Heart left ventricle (tissue), 16 donors: ENCODE data around the gene SERPINB12. TPM values are rescaled to one million over a fixed set of nuclear protein-coding genes. Genes with fewer than 3 reads are reported as not detected.

Experiments
- ATAC-seq, 4 donors: fragments of 200-7000 bp; cut with Tn5 transposase; one replicate each; pipeline ENCODE4 v1.9.1; 2020 to 2022; ENCODE audit warnings: moderate library complexity in 4 of 4, mild to moderate bottlenecking in 3 of 4, moderate number of reproducible peaks in 1 of 4
- DNase-seq, 5 donors: peaks; one replicate each; pipeline ENCODE4 v3.0.0-alpha.2; 2020
- H3K27ac ChIP-seq, 12 donors: fragments of 200-600 bp; sonication (generic) in 4 of 12; one replicate each; pipeline versions ENCODE4 v1.5.0 to v1.8.0; 2016 to 2022; ENCODE audit warnings: mild to moderate bottlenecking in 2 of 12
- H3K27me3 ChIP-seq, 9 donors: fragments of 200-600 bp; sonication (generic) in 2 of 9; one replicate each; pipeline versions ENCODE4 v1.5.1 to v1.8.0; 2016 to 2022; ENCODE audit warnings: mild to moderate bottlenecking in 3 of 9
- H3K36me3 ChIP-seq, 9 donors: fragments of 200-600 bp; sonication (generic) in 2 of 9; one replicate each; pipeline versions ENCODE4 v1.5.0 to v1.8.0; 2018 to 2022; ENCODE audit warnings: mild to moderate bottlenecking in 2 of 9
- H3K4me1 ChIP-seq, 12 donors: fragments of 200-600 bp; sonication (generic) in 4 of 12; one replicate each; pipeline versions ENCODE4 v1.5.0 to v1.8.0; 2016 to 2022; ENCODE audit warnings: mild to moderate bottlenecking in 3 of 12
- H3K4me3 ChIP-seq, 12 donors: fragments of 200-600 bp; sonication (generic) in 4 of 12; one replicate each; pipeline versions ENCODE4 v1.5.0 to v1.8.0; 2017 to 2022; ENCODE audit warnings: mild to moderate bottlenecking in 9 of 12, moderate library complexity in 4 of 12
- H3K9me3 ChIP-seq, 12 donors: fragments of 200-600 bp; sonication (generic) in 4 of 12; one replicate each; pipeline versions ENCODE4 v1.5.0 to v1.8.0; 2016 to 2022; ENCODE audit warnings: mild to moderate bottlenecking in 1 of 12
- POLR2A ChIP-seq, 2 donors: fragments of 450-650 bp; IDR thresholded peaks; one replicate each; pipeline ENCODE4 v1.6.1; 2017; ENCODE audit warnings: antibody characterized with exemption in 2 of 2, mild to moderate bottlenecking in 2 of 2, moderate library complexity in 2 of 2
- WGBS, 4 donors: extraction: QIAGEN DNeasy Blood & Tissue Kit in 2 of 4; methylation state at CpG; one replicate each; pipeline versions ENCODE4 v1.1.5 to v1.1.7; 2013 to 2018; 5-methylcytosine and 5-hydroxymethylcytosine counted together
- intact Hi-C, 10 donors: fragments of 100-400 bp; cut with DNase I; formaldehyde crosslinking; loops; one replicate each; pipeline versions ENCODE4 v1.11.1 to v1.14.2; 2022
- polyA plus RNA-seq, 2 donors: library from polyadenylated mRNA; stranded (reverse); fragments of 200-250 nt; gene quantifications; one replicate each; pipeline ENCODE4 v1.2.3, GENCODE V29; 2013
- total RNA-seq, 9 donors: library from RNA; depleted of rRNA in 2 of 9; stranded (reverse); fragments of >200 nt in 2 of 9; fragmentation: NEBNext Ultra II Directional in 3 of 9; extraction: Animal tissue kit (Norgen Biotek cat#: 25700) in 3 of 9; gene quantifications; one replicate each; pipeline versions ENCODE4 v1.1.0 to v1.2.4, GENCODE V29; 2016 to 2023
- TF ChIP-seq, protein P1 (sequence below), 12 donors: fragments of 200-600 bp; sonication (generic) in 4 of 12; IDR thresholded peaks; one replicate each; pipeline versions ENCODE4 v1.5.0 to v1.8.0; 2018 to 2022; ENCODE audit warnings: antibody characterized with exemption in 12 of 12, mild to moderate bottlenecking in 5 of 12
- donor health status: ischemic (EF 13 %, LVEDD 7.1; RV severe dilation, severe dysfunction).
- donor health status: healthy with polysubstance abuse.
- donor health status: DM: no; HTN: yes; CAD: no.
- donor health status: DM: no; HTN: no; CAD: no.
- donor health status: ischemic (EF 25% LVEDD 6.9; RV normal size, moderate dysfunction).
- donor health status: ischemic (EF 25% LVEDD 5.7; RV mildly dilated, moderate dysfunction).
- donor health status: healthy.
- donor health status: DM: yes; HTN: yes; CAD: no.
- donor health status: ischemic (EF 35%, LVEDD 5.7; RV mildly dilated, moderate dysfunction).
- donor health status: nonischemic (EF 11% LVEDD 7.7; RV severe dilation, severe dysfunction).
- donor health status: DM: yes; HTN: yes; CAD: no.
- donor health status: PGD.
- donor health status: ischemic (EF 29% LVEDD 5.4; RV normal size, mild dysfunction).
- donor health status: nonischemic (EF 23%, LVEDD 6.1; RV moderate dilation, normal function).

Gene SERPINB12
- total and polyA plus RNA-seq, 11 donors: not detected

DNA sequence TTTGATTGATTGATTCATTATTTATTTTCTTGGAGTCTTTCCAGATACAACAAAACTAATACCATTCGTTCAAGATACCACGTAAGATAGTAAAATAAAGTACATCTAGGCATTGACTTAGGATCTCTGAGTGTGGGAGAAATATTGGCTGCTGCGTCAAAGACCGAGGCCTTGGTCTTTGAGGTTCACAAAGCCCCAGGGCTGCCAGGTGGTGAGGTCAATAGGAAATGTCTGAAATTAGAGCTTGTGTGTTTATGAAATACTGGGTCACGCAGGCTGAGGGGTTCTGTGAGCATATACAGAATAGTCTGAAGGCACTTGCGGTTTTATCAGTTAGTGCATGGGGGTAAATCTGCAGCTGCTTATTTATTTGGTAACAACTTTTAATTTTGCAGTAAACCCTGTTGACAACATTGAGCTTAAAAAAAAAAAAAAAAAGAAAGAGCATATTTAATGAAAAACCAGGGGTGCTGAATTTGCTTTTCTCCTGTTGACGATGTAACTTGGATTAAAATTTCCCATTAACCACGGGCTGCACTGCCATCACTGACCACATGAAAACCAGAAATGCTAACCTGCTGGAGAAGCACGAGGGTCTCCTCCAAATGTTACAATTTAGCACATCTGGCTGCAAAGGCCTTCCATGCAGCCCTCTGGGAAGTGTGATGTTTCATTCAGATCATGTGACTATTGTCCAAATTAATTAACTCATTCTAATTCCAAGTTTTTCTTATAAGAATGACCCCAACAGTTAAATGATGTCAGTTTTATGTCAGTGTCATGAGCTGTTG is 27.1 kb upstream of the SERPINB12 start:
- DNase-seq (no peak), ATAC-seq (no peak)
- Histone ChIP-seq H3K27ac (no peak overlapping the region), H3K9me3 (no peaks in the 10 kb centered on the region), H3K36me3 (no peaks in the 10 kb centered on the region), H3K4me1 (no peaks in the 10 kb centered on the region), H3K4me3 (no peak overlapping the region), H3K27me3 (peaks cover 0 to 12% (median 0%) of the 10 kb centered on the region in 9 donors)
- intact Hi-C loops: loop anchor here (5.0 to 10.0 kb wide), 9 partner anchors 62 to 480 kb away; partner anchors contain the start of gene SERPINB8 (in 1 of the 10)
- WGBS, 4 donors: 62 to 74% (median 70%) methylated on average over 9 of the region's 9 CpGs
- TF ChIP-seq POLR2A (IDR thresholded peaks at IDR 0.05): no peak
- TF ChIP-seq, protein P1, sequence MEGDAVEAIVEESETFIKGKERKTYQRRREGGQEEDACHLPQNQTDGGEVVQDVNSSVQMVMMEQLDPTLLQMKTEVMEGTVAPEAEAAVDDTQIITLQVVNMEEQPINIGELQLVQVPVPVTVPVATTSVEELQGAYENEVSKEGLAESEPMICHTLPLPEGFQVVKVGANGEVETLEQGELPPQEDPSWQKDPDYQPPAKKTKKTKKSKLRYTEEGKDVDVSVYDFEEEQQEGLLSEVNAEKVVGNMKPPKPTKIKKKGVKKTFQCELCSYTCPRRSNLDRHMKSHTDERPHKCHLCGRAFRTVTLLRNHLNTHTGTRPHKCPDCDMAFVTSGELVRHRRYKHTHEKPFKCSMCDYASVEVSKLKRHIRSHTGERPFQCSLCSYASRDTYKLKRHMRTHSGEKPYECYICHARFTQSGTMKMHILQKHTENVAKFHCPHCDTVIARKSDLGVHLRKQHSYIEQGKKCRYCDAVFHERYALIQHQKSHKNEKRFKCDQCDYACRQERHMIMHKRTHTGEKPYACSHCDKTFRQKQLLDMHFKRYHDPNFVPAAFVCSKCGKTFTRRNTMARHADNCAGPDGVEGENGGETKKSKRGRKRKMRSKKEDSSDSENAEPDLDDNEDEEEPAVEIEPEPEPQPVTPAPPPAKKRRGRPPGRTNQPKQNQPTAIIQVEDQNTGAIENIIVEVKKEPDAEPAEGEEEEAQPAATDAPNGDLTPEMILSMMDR (IDR thresholded peaks at IDR 0.05): no peak

DNA sequence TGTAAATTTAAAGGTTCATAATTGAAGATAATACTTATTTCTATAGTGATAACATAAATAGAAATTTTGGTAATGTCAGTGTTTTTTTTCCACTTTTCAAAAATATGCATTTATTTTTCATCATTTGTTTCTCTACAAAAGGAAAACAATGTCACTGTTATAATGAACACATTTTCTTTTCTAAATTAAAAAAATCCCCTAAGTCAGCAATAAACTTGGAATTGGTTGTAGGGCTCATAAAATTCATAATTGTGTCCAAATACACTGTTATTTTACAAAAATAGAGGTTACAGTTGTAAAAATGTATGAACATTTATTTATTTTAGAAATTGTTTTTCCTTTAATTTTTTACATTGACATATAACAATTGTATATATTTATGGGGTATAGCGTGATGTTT is 26.4 kb upstream of the SERPINB12 start:
- no peak for DNase-seq
- Histone ChIP-seq H3K4me1 (no peaks in the 10 kb centered on the region), H3K27me3 (peaks cover 0 to 9% (median 0%) of the 10 kb centered on the region in 9 donors), H3K36me3 (no peaks in the 10 kb centered on the region), H3K27ac (no peak overlapping the region), H3K9me3 (no peaks in the 10 kb centered on the region), H3K4me3 (no peak overlapping the region)
- no peak for TF ChIP-seq POLR2A (IDR thresholded peaks at IDR 0.05)
- TF ChIP-seq, protein P1 (IDR thresholded peaks at IDR 0.05): no peak
- intact Hi-C loops: loop anchor here (5.0 to 10.0 kb wide), 9 partner anchors 62 to 479 kb away; partner anchors contain the start of gene SERPINB8 (in 1 of the 10)
- 0 to 84% (median 63%) methylated on average over 1 of the region's 1 CpG for WGBS, 4 donors
- no peak for ATAC-seq

DNA sequence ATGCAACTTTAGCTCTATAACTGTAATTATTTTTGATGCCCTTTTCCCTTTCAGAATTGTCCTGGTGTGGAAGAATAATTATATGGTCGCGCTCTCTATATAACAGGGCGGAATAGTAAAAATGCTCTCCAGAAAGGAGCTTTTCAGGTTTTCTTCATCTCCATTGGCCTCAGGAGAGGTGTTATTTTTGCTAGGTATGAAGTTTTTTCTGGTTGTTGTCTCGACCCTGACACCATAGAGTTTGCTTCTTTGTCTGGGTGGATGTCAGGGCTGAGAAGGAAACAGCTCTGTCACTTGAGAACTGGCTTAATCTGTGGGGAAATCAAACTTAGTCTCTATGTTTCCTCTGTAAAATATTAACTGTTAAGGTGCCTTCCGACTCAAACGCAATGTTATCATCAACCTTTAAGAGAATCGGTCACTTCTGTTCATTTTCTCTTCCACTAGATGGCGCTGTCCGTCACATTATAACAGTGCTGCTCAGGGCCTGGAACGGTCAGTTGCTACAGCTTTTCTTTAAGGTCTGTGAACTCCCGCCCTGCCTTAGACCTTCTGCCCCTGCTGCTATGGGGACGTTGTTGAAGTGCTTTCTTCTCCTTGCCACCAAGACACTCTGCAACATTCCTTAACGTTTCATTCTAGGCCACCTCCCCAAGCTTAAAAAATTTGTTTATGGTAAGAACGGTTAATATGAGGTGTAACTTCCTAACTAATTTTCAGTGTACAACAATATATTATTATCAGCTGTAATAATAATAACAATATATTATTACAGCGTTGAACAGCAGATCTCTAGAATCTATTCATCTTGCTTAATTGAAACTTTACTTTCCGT is 23.8 kb upstream of the SERPINB12 start:
- DNase-seq: peak in 4 of 5 donors; percentile 36 to 51 (median 42)
- Histone ChIP-seq H3K36me3 (no peaks in the 10 kb centered on the region), H3K4me1 (no peaks in the 10 kb centered on the region), H3K9me3 (no peaks in the 10 kb centered on the region), H3K27ac (no peak overlapping the region), H3K4me3 (no peak overlapping the region), H3K27me3 (peaks cover 0 to 14% (median 0%) of the 10 kb centered on the region in 9 donors)
- ATAC-seq: peak in 3 of 4 donors; percentile 77 to 81 (median 81)
- TF ChIP-seq, protein P1 (IDR thresholded peaks at IDR 0.05): peak; percentile 55 to 86 (median 76)
- no peak for TF ChIP-seq POLR2A (IDR thresholded peaks at IDR 0.05)
- intact Hi-C loops: loop anchor here (1.0 to 10.0 kb wide), 17 partner anchors 58 to 476 kb away; partner anchors contain the start of gene SERPINB8 (in 1 of the 10)
- 31 to 34% (median 32%) methylated on average over 16 of the region's 16 CpGs for WGBS, 4 donors
